Measurements from ENCODE around the gene SPDYE2.
"Not testable (repeated sequence)": the region's sequence is repeated elsewhere in the genome, so short reads cannot be mapped to it uniquely, and the experiment has no call there.

The SPDYE2 gene

DNA sequence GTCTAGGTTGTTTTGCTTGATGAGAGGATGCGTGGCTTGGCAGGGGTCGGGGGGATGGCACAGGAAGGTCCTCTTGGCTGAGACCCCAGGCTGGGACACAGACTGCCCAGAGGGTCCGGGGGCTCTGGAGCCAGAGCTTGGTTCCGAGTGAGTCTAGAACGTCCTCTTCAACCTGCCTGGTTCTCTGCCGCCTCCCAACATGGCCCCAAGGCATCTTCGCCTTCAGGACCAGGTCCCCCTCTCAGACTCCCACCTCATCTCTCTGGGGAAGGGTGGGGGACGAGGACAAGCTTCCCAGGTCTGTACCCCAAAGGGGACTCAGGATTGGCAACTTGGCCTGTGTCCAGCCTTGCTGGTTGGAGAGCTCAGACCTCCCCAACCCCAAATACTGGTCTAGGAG is 8.9 kb upstream of the SPDYE2 start:
- DNase-seq, result not testable (repeated sequence)

DNA sequence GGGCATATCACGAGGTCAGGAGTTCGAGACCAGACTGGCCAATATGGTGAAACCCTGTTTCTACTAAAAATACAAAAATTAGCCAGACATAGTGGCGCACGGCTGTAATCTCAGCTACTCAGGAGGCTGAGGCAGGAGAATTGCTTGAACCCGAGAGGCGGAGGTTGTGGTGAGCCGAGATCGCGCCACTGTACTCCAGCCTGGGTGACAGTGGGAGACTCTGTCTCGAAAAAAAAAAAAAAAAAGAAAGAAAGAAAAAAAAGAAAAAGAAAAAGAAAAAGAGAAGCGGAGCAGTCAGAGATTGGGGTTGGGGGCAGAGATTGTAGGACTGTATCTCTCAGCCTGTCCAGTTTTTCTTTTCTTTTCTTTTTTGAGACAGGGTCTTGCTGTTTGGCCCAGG is 8.3 kb upstream of the SPDYE2 start:
- DNase-seq, result not testable (repeated sequence)

DNA sequence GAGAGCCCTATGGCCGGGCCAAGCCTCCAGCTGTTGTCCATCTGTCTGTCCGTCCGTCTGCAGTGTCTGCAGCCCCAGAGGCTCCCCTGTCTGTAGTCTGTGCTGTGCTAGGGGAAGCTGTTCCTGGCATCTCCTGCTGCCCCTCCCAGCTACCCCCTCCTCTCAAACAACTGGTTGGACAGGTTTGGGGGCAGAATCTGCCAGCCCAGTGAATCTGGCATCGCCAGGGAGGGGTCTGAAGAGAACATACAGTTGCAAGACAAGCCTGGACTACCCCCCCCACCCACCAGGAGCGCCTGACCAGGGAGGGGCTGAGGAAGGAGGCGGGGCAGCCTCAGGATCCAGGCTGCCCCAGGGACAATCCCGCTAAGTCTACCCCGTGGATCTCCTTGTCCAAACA is 7.4 kb upstream of the SPDYE2 start, which contains the start of gene UPK3BL2:
Gene UPK3BL2 (minus strand): TSS at position 101 of the 400 bp plus-strand sequence. CDS start 60 bp downstream, at position 41.
- DNase-seq, result not testable (repeated sequence)

DNA sequence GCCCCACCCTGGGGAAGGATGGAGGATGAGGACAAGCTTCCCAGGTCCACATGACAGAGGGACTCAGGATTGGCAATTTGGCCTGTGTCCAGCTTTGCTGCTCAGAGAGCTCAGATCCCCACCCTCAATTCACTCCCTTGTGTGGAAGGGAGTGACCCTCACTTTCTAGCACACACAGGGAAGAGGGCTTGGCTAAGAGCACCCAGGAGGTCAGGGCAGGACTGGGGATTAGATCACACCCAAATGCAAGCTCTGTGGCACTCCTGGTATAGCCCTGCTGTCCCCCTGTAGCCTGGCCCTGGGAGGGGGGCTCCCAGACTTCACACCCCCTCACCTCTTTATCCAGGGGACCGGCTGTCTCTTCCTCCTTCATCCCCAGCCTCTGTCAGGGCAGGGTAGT is 6.7 kb upstream of the SPDYE2 start:
- not testable (repeated sequence) for DNase-seq

DNA sequence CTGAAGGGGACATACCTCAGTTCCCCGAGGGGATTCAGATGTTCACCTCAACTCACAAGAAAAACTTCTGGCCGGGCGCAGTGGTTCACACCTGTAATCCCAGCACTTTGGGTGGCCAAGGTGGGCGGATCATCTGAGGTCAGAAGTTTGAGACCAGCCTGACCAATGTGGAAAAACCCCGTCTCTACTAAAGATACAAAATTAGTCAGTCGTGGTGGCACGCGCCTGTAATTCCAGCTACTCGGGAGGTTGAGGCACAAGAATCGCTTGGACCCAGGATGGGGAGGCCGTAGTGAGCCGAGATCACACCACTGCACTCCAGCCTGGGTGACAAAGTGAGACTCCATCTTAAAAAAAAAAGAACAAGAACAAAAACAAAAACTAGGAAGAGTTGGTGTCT is 5.7 kb upstream of the SPDYE2 start:
- DNase-seq, result not testable (repeated sequence)

DNA sequence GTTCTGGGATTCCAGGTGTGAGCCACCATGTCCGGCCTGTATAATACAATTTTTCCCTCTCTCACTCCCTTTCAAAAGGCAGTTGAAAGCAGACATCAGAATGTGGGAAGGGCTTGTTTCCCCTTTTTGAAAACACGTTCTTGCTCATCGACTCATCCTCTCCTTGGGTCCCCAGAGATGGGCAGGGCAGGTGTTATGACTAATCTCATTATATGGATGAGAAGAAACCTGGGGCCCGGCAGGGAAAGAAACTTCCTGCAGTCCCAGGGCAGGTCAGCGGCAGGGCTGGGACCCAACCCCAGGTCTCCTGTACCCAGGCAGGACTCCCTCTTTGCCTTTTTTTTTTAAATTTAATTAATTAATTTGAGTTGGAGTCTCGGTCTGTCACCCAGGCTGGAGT is 4.7 kb upstream of the SPDYE2 start:
- not testable (repeated sequence) for DNase-seq

GRCh38 chr7:102568620-102569019 is 17.6 kb downstream of the SPDYE2 start:
- DNase-seq, result not testable (repeated sequence)

DNA sequence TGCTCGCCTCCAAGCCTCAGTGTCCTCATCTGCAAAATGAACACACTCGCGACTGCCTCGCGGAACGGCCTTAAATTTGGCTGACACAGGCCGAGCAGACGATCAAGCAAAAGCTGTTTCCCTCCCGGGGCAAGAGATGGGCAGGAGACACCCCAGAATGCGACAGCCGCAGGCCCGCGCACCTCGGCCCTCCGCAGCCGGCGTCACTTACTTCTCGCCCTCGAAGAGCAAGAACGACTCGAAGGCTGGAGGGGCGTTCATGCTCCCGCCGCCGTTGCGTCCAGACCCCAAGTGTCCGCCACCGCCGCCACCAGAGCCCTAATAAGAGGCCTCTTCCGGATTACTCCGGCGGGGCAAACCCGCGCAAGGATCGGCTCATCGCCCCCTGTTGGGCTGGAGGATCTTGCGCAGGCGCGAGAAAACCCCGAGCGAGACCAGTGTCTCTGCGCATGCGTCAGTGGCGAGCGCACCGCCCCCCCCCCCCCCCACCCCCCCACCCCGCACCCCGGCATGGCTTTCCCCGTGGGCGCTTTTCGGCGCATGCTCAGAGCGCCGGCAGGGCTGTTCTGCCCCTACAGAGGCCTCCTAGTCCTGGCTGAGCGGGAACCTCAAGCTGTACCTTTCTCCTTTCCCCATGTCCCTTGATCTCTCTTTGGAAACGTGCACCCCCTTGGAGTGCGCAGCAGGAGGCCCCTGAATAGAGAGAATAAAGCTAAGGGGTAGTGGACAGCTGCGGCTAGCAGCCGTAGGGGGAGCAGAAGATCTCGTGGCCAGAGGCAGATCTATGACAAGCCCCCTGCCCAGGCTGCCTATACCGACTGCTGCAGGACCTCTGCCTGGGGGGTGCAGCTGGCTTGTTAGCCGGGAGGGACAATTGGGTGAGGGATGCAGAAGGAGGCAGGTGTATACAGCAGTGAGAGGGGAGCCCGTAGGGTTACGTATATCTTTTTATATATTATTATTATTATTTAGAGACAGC is 21.5 kb downstream of the SPDYE2 start, which contains the start of gene POLR2J3:
Gene POLR2J3 (minus strand): TSS at position 323 of the 979 bp plus-strand sequence. CDS start 62 bp downstream, at position 261.
- not testable (repeated sequence) for DNase-seq

- DNase-seq, result not testable (repeated sequence)
Observed at GRCh38 chr7:102574607-102575006, 23.6 kb downstream of the SPDYE2 start.

DNA sequence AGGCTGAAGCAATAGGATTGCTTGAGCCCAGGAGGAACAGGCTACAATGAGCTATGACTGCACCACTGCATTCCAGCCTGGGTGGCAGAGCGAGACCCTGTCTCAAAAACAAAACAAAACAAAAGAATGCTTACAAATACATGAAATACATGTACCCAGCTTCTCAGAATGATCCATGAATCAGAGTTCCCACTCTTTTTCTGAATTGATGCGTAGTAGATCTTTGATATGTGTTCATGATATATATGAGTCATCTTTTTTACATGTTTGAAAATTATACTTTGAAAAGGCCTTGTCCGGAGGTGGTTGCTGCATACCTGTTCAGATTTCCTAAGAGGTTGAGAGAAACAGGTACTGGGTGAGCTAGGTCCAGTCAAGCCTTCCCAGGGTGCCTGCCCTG is 25.3 kb downstream of the SPDYE2 start:
- DNase-seq, result not testable (repeated sequence)

- DNase-seq, result not testable (repeated sequence)
Observed at GRCh38 chr7:102577315-102578240, 26.6 kb downstream of the SPDYE2 start.

DNA sequence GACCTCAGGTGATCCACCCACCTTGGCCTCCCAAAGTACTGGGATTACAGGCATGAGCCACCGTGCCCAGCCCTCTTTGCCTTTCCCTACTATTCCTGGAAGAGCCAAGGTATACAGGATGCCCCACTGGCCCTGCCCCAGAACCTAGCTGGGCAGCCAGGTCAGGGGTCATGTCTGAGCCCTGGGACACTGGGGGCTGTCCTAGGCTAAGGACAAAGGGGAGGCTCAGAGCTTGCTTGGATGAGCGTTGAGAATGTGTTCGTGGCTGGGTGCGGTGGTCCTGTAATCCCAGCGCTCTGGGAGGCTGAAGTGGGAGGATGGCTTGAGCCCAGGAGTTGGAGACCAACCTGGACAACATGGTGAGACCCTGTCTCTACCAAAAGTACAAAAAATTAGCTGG is 27.5 kb downstream of the SPDYE2 start:
- not testable (repeated sequence) for DNase-seq

DNA sequence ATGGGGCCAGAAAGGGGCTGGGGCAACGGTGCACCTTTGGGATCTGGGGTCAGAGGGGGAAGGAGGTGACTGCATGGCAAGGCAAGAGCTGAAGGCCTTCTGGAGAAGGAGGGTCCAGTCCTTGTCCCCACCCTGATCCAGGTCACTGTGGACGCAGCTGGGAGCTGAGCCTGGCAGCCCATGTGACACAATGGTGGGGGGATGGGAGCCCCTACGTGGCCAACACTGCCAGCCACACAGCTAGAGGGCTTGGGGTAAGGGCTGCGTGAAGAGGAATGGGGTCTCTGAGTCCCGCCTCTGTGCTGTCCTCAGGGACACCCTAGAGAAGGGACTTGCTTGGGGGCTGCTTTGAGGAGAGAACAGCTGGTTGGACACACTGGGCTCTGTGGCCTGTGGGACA is 30.7 kb downstream of the SPDYE2 start:
- DNase-seq, result not testable (repeated sequence)

DNA sequence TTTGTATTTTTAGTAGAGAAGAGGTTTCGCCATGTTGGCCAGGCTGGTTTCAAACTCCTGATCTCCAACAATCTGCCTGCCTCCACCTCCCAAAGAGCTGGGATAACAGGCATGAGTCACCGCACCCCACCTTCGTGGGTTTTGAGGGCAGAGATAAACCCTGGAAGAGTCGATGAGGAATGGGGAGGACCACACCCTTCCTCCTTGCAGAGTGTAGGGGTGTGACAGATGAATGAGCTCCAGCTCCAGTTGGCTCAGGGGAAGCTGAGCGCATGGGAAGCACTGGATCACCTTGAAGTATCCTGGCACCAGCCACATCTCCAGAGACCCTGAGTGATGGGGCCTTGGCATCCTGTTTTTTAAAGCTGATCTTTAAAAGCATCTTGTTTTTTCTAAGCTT is 32.5 kb downstream of the SPDYE2 start:
- not testable (repeated sequence) for DNase-seq

GRCh38 chr7:102589857-102590256 is 38.8 kb downstream of the SPDYE2 start:
- DNase-seq, result not testable (repeated sequence)

- DNase-seq, result not testable (repeated sequence)
Observed at GRCh38 chr7:102592477-102593019, 41.5 kb downstream of the SPDYE2 start.

DNA sequence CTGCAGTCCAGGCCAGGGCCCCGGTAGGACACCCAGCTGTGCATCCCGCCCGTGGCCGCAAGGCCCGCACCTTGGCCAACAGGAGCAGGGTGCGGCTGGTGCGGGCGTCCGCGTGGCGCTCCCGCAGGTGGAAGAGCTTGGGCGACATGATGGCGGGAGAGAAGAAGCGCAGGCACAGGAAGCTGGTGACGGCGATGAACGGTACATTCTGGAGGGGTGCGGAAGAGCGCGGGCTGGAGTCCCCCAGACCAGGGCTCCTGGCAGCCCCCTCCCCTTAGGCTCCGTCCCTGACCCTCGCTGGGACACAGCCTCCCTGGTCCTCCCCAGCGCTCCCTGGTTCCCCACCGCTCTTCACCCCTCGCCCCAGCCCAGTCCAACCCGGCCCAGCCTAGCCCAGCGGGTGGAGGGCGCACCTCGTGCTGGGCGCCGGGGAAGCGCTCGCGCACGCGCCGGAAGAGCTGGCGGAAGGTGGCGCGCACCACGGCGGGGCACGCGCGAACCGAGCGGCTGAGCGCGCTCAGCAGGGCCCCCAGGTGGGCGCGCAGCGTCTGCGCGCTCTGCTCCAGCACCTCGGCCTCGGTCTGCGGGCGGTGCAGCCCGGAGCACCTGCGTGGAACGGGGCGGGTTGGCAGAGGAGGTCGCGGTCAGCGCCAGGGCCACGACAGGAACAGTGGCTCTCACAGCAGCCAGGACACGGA is 42.8 kb downstream of the SPDYE2 start:
- DNase-seq, result not testable (repeated sequence)

- DNase-seq, result not testable (repeated sequence)
Observed at GRCh38 chr7:102596036-102596435, 45.0 kb downstream of the SPDYE2 start.

- DNase-seq, result not testable (repeated sequence)
Observed at GRCh38 chr7:102599699-102600098, 48.7 kb downstream of the SPDYE2 start.

GRCh38 chr7:102602317-102602716 is 51.3 kb downstream of the SPDYE2 start:
- DNase-seq, result not testable (repeated sequence)

DNA sequence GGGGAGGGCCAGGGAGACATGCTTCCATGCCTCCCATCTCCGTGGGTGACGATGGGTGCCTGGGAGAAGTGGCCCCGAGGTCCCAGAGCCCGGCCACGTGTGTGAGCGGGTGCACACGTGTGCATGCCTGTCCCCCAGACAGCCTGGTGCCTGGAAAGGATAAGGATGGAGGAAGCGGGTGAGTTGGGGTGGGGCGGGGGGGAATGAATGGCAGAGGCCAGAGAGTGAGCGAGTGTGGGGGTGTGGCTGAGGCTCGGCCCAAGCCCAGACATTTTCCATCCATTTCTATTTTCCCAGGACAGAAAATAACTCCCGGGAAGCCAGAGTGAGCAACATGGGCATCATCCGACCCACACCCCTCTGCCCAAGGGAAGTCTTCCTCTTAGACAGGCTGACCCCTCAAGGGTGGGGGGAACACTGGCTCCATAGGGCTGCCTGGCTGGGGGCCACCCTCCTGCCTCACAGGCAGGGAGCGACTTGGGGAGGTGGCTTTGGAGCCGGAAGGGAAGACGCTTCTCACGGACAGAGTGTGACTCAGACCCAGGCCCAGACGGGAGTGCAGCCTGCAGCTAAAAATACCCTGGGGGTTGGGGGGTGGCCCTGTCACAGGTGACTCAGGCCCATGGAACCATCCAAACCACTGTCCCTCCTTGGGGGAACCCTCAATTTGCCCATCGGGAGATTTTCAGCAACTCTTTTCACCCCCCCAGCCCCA is 53.6 kb downstream of the SPDYE2 start:
- DNase-seq, result not testable (repeated sequence)

All from Kasumi-1 (cell line).